Stimulated activated CD4-positive, alpha-beta T cell treated with anti-CD3 and anti-CD28 coated beads, Interleukin-12 subunit alpha, Interleukin-12 subunit beta, amount 100 ng/mL, for 24 hours (primary cell): ENCODE measurements around the gene MORF4L1.
"Not testable (repeated sequence)": the region's sequence is repeated elsewhere in the genome, so short reads cannot be mapped to it uniquely, and the experiment has no call there.

ENCODE experiments used
- DNase-seq, 2 experiments: peaks; one replicate each; pipeline ENCODE4 v3.0.0-alpha.2; 2020; ENCODE audit warnings: low read depth in 2 of 2

MORF4L1 gene

DNA sequence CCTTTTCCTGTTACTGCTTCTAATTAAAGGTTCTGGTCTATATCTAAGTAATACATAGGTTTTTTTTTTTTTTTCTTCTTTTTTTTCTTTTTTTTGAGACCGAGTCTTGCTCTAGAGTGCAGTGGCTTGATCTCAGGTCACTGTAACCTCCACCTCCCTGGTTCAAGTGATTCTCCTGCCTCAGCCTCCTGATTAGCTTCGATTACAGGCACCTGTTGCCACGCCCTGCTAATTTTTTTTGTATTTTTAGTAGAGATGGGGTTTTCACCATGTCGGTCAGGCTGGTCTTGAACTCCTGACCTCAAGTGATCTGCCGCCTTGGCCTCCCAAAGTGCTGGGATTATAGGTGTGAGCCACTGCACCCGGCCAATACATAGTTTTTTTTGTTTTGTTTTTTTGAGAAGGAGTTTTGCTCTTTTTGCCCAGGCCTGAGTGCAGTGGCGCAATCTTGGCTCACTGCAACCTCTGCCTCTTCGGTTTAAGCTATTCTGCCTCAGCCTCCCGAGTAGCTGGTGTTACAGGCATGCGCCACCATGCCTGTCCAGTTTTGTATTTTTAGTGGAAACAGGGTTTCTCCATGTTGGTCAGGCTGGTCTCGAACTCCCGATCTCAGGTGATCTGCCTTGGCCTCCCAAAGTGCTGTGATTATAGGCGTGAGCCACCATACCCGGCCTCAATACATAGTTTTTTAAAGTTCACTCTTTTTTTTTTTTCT lies 28.3 kb downstream of the MORF4L1 start:
- DNase-seq: not testable (repeated sequence)

DNA sequence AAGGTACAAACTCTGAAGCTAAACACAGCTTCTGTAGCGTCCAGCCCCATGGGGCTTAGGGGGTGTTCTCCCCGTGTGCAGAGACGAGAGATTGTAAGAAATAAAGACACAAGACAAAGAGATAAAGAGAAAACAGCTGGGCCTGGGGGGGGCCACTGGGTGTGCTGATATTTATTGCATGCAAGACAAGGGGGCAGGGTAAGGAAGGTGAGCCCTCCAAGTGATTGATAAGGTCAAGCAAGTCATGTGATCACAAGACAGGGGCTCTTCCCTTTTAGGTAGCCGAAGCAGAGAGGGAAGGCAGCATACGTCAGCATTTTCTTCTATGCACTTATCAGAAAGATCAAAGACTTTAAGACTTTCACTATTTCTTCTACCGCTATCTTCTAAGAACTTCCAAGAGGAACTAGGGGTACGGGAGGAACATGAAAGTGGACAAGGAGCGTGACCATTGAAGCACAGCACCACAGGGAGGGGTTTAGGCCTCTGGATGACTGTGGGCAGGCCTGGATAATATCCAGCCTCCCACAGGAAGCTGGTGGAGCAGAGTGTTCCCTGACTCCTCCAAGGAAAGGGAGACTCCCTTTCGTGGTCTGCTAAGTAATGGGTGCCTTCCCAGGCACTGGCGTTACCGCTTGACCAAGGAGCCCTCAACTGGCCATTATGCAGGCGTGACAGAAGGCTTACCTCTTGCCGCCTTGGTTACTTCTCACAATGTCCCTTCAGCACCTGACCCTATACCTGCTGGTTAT lies 29.8 kb downstream of the MORF4L1 start:
- not testable (repeated sequence) for DNase-seq

DNA sequence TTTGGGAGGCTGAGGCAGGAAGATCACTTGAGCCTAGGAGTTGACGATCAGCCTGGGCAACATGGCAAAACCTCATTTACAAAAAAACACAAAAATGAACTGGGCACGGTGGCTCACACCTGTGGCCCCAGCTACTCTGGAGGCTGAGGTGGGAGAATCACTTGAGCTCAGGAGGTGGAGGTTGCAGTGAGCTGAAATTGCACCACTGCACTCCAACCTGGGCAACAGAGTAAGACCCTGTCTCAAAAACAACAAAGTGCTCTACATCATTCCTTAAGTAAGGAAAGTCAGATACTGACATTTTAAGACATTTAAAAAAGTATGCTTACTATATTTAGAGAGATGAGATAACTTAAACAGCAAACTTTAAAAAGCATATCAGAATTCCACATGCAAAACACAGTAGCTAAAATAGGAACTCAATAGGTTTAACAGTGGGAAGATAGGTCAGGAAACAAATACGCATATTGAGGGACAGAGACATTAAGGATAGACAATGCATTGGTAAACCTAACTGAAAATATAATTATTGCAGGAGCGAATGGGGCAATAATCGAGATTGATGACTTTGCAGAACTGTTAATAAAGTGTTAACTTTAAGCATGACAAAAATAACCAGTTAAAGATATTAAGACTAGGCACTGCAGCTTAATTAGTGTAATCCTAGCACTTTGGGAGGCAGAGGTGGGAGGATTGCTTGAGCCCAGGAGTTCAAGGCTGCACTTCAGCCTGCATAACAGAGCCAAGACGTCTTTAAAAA lies 32.1 kb downstream of the MORF4L1 start:
- no peak for DNase-seq

DNA sequence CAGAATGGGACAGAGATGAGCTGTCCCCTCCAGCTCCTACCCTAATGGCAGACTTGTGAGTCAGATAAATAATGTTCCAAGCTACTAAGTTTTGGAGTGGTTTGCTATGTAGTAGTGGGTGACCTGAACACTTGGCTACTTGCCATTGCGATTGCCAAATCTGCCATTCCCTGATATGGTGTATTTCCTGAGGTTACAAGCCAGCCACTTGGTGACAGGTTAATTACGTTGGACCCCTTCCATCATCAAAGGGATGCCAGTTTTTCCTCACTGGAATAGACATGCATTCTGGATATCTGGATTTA lies 33.6 kb downstream of the MORF4L1 start:
- no peak for DNase-seq

DNA sequence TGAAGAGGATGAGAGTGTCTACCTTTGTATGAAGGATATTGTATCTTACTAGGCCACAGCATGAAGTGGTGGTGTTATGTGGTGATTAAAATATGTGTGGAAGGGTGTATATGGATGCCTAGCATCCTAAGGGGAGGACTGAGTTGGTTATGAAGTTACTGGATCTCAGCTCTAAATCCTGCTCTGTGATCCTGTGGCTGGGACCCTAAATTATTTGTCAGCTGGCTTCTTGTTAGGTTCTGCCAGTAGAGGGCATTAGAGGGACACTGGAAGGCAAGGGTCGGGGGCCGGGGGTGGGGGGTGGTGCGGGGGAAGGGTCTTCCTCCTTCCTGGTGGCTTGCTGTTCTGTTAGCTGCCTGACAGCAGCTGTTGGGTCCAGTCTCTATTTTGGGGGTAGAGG lies 34.9 kb downstream of the MORF4L1 start:
- no peak for DNase-seq

DNA sequence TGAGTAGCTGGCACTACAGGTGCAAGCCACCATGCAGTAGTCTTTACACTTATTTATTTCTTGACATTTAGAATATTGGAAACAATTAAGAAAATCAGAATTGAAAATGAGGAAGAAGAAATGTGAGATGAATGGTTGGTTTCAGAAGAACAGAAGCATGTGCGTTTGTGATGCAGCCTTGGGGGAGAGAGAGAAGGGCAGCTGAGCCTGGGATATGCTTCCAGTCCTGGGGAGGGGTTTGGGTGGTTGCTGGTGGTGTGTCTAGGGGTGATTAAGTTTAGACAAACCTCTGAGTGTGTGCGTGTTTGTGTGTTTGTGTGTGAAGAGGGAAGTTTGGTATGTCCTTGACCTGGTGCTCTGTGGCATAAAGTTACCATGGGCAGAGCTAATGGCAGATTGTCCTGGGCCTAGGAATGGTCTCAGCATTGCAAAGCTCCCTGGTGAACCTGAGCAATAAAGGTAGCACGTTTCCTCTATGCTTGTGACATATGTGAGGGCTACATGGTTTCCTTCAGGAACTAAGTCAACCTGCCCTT lies 36.5 kb downstream of the MORF4L1 start:
- no peak for DNase-seq

DNA sequence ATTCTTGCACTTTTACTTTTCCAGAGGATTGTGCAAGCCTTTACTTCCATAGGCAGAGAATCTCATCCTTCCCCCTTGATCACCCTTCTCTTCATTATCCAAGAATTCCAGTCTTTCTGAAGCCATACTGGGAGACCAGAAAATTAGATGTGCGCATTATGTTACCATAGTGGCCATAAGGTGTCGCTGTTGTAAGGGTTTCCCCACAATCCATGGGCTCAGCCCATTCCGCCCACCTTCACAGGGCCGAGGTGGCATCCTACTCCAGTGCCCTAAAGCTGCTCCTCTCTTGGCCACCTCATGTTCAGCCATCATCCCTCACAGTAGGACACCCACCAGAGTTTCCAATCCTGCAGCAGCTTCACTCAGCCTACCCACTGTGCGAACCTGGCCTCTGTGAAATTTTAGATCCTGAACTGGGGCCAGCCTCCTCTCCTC lies 37.1 kb downstream of the MORF4L1 start:
- DNase-seq: no peak

DNA sequence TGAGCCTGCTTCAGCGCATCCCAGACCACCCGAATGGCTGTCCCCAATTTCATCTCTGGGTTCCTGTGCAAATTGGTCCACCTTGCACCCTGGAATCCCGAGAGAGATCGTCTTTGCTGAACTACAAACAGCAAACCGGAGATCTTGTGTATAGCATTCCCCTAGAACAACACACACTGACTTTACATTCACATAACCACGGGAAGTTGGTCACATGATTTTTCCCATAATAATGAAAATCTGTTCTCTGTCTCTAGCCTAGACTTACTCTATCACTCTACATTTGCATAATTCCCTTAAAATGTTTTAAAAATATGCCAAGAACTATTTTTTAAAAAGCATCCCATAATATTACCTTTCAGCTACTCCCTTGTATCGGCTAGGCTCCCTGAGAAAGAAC lies 37.6 kb downstream of the MORF4L1 start:
- no peak for DNase-seq

DNA sequence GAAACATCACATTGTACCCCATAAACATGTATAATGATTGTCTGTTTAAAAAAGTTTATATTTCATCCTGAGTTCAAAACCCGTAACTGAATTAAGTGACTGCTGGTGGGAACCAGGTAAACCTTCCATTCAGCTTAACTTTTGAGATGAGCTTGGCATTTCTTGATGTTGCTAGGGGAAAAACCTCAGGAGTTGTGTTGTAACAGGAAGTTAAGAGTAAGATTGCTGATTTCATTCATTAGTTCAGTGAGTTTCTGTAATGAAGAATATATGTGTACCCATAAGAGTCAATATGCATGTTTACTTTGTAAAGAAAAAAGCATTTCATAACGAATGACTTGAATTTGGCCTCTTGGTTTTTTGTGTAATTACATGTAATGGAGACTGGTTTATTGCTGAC lies 39.6 kb downstream of the MORF4L1 start:
- no peak for DNase-seq

DNA sequence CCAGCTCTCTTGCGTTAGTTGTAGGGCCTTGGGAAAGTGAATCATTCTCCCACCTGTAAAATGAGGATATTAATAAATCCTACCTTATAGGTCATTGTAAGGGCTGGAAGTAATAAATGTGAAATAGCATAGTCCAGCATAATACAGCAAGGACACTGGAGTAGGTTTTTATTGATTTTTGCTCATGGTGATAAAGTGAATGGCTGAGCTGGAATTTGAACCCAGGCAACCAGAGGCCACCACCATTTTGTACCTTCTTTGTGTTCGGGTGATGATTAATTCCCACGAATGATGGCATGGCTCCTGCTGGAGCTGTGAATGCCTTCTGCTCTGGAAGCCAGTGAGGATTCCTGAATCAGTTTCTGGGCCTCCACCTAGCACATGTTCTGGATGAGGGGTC lies 40.3 kb downstream of the MORF4L1 start:
- DNase-seq: no peak

DNA sequence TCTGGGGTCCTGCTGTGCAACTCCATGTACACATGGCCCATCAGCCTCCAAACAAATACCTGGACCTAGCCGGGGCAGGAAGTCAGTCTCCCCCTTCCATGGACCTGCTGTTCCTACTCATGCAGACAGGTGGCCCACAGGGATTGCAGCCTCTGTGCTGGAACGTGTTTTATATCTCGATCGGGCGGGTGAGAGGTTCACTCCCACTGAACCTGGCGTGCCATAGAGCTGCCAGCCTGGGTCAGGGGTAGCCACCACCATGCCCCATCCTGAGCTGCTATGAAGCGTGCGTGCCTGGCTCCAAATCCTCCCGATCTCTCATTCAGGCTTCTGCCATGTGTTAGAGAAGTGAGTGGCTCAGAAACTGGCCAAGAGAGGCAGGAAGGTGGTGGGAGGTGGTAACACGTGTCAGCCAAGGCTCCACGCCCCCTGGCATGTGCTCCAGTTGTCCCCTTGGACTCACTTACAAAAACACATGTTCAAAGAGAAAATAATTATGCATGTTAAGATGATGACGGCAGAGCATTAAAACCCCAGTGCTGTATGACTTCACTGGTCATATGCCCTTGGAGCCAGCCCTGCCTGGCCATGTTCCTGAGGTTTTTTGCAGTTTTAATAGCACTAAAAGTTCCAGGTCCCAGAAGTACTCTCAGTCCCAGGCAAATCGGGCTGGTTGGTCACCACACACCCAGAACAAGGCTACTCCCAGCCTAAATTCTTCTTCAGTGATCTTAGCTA lies 41.5 kb downstream of the MORF4L1 start:
- DNase-seq: no peak

DNA sequence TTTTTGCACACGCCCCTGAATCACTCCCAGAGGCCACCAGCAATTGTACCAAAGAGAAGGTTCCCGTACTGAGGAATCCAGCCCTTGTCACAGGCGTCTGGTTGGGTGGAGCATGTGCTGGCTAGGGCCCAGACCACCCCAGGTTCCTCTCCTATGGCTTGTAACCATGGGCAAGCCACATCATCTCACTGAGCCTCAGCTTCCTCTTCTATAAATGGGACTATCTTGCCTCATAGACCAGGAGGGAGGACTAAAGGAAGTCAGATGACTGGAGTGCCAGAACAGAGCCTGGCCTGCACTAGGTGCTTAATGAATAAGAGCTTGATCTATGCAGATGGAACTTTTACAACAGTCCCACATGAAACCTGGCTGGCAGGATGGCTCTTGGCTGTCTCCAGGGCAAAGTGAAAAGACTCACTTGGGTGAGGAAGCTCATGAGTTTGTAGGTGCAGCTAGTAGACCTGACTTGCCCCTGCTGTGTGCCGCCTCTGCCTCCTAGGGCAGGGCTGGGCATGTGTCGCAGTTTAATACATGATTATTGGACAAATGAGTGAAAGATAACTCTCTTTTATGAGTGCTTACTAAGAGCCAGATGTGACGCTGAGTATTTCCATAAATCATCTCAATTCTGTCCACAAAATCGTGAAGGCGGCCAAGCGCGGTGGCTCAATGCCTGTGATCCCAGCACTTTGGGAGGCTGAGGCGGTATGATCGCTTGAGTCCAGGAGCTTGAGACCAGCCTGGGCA lies 42.8 kb downstream of the MORF4L1 start:
- no peak for DNase-seq

DNA sequence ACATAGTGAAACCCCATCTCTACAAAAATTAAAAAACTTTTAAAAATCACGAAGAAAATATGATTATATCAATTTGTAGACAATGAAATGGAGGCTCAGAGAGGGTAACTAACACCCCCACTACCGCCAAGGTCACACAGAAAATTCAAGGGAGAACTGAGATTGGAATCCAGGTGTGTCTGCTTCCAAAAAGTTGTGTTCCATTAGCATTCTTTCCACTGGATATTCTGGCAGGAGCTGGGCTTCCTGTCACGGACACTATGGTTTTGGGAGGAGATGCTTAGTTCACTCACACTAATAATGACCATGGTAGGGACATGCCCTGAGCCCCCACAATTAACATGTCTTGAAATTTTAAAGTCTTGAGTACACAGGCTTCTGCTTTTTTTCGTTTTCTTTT lies 43.4 kb downstream of the MORF4L1 start:
- no peak for DNase-seq

DNA sequence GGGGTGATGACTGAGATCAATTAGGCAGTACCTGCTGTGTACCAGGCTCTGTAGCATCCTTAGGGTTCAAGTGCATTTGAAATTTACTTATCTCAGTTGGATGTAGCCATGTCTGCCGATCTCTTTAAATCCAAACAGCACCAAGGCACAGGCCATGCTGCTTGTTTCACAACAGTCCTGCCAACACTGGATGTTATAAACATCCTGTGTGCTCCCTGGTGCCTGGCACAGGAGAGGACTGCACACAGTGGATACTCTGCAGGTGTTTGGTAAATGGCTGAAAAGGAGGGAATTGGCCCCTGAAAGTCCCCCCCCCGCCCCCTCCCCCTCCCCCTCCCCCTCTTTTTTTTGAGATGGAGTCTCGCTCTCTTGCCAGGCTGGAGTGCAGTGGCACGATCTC lies 45.2 kb downstream of the MORF4L1 start:
- DNase-seq: no peak

DNA sequence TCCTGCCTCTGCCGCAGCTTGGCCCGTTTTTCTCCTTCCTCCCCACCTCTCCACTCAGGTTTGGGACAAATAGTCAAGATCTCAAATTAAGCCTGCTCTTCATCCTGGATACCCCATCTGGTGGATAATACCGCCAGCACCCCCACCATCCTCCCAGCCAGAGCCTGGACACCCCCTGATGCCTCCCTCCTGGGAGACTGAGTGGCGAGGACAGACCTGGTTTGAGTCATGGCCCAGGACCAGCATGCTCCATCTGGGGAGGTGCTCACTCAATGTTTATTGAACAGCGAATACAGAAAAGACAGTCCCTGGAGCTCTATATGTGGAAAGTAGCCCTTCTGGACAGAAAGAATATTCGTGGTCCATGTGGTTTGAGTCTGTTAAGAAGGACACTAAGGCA lies 48.8 kb downstream of the MORF4L1 start:
- DNase-seq: no peak

DNA sequence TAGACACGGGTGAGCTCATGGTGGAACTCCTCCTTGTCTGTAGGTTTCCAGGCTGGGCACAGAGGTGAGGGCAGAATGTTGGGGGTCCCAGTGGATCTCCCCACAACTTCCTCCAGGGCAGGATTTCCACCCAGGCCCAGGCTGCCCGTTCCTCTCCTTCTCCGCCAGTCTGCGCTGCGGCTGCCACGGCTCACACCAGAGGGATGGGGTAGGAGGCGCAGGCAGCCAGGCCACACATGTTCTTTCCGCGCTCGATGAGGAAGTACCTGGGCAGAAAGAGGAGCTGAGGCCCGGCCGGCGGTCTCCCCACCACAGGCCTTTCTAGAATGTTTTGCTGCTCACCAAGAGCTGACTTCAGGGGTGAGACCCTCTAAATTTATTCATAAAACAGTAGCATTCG lies 49.2 kb downstream of the MORF4L1 start:
- DNase-seq: no peak

DNA sequence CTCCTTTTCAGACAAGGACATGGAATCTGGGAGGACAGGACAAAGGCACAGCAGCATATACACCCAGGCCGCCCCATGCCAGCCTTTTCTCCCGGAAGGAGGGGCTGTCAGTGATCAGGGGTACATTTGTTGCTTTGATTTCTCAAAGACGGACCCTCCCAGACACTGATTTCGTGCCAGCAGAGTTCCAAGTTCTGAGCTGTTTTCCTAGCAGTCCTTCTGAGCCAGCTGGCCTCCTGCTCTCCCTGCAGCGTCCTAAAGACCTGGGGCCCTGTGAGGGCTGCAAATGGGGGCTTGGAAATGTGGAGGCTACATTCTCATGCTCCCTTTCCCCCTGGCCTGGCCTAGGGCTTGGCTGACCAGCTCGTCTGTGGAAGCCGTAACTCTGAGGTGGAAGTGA lies 49.8 kb downstream of the MORF4L1 start:
- no peak for DNase-seq

DNA sequence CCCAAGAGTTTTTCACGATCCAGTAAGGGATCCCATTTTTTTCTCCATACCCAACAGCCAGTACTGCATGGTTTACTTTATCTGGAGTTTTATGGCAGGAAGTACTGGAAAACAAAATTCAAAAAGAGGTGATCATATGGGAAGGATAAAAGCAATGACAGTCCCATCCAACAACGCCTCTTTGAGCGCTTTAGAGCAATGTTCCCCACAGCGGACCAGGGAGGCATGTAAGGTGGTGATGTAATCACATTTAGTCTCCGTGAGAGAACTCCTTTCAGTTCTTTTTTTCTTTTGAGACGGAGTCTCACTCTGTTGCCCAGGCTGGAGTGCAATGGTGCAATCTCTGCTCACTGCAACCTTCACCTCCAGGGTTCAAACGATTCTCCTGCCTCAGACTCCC lies 50.3 kb downstream of the MORF4L1 start:
- no peak for DNase-seq

DNA sequence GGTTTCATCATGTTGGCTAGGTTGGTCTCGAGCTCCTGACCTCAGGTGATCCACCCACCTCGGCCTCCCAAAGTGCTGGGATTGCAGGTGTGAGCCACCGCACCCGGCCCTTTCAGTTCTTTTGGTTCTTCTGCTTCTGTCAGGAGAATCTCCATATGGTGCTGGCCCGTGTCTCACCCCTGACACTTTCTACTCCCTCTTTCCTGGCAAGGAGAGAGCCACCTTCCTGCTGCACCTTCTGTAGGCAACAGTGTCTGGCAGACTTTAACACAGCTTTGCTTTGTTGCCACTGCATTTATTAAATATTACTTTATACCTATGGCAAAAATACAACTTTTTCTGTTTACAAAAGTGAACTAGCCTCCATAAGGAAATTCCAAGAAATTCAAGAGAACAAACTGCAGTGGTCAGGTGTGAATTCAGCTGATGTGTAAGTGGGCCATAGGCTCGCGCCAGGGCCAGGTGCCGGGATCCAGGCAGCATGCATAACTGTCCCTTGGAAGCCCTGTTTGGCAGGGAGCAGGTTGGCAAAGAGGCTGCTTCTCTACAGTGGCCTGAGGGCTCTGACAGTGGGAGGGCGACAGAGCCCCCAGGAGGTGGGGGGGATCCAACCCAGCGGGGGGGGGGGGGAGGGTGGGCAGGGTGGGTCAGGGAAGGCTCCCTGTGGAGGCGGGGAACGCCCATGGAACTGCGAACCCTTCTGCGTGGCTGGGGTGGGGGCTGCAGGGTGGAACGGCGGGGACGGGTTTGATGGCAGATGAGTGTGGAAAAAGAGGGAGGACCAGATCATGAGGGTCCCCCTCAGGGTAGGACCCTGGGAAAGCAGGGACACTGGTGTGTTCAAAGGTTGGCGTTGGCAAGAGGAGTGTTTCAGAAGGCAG lies 51.0 kb downstream of the MORF4L1 start:
- no peak for DNase-seq

DNA sequence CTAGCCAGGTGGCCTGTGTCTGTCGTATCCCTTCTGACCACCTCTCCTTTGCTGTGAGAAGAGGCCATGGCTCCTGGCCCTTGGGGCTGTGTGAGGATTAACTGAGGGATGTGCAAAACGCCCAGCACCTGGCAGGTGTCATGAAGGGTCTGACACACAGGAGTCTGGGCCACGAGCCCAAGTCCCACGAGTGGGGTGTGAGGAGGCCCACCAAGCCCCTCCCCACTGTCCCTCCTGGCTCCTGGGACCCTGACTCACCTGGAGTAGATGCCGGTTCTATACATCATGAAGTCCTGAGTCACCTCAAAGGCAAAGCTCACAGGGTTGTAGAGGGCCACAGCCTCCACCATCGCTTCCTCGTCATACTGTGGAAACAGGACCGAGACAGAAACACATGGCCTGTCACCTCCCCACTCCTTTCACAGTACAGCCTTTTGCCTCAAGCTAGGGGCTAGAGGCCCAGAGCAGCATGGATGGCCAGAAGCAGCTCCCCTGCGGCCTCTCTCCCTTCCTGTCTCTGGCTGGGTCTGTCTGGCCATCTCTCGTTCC lies 52.5 kb downstream of the MORF4L1 start:
- no peak for DNase-seq
